HG02798 (cell line): ENCODE results near the gene CREB5.
"Not testable (repeated sequence)": the region's sequence is repeated elsewhere in the genome, so short reads cannot be mapped to it uniquely, and the experiment has no call there.

Experiments used
- ATAC-seq: cut with Tn5 transposase; IDR thresholded peaks from one replicate; pipeline ENCODE4 v1.9.1; 2021; ENCODE audit warnings: mild to moderate bottlenecking; ENCODE audit not compliant: unreplicated experiment, poor library complexity

The CREB5 gene

GRCh38 chr7:28411876-28412662, at the start of gene CREB5:
CREB5 (plus strand) TSS chr7:28412518; CDS start chr7:28412915, 397 bp downstream.
- no peak for ATAC-seq

- no peak for ATAC-seq
Measured at GRCh38 chr7:28362812-28363211, 49.5 kb upstream of the CREB5 start.

- ATAC-seq = no peak
Measured at GRCh38 chr7:28364082-28364481, 48.2 kb upstream of the CREB5 start.

GRCh38 chr7:28369523-28369922, 42.8 kb upstream of the CREB5 start:
- no peak for ATAC-seq

GRCh38 chr7:28371846-28372245, 40.5 kb upstream of the CREB5 start:
- no peak for ATAC-seq

GRCh38 chr7:28373990-28374389, 38.3 kb upstream of the CREB5 start:
- ATAC-seq = no peak

- ATAC-seq = no peak
Measured at GRCh38 chr7:28375729-28376128, 36.6 kb upstream of the CREB5 start.

GRCh38 chr7:28376634-28377033, 35.7 kb upstream of the CREB5 start:
- ATAC-seq = no peak

GRCh38 chr7:28378574-28379149, 33.7 kb upstream of the CREB5 start:
- no peak for ATAC-seq

- ATAC-seq = no peak
Measured at GRCh38 chr7:28381466-28381865, 30.9 kb upstream of the CREB5 start.

- no peak for ATAC-seq
Measured at GRCh38 chr7:28382144-28382543, 30.2 kb upstream of the CREB5 start.

GRCh38 chr7:28383975-28384374, 28.3 kb upstream of the CREB5 start:
- no peak for ATAC-seq

GRCh38 chr7:28389504-28390395, 22.6 kb upstream of the CREB5 start:
- no peak for ATAC-seq

GRCh38 chr7:28390426-28390825, 21.9 kb upstream of the CREB5 start:
- no peak for ATAC-seq

GRCh38 chr7:28392289-28392688, 20.0 kb upstream of the CREB5 start:
- no peak for ATAC-seq

GRCh38 chr7:28395404-28395803, 16.9 kb upstream of the CREB5 start:
- ATAC-seq = no peak

- no peak for ATAC-seq
Measured at GRCh38 chr7:28395831-28396230, 16.5 kb upstream of the CREB5 start.

GRCh38 chr7:28397141-28397540, 15.2 kb upstream of the CREB5 start:
- no peak for ATAC-seq

GRCh38 chr7:28400838-28401360, 11.4 kb upstream of the CREB5 start:
- no peak for ATAC-seq

GRCh38 chr7:28401567-28401966, 10.8 kb upstream of the CREB5 start:
- not testable (repeated sequence) for ATAC-seq

GRCh38 chr7:28405662-28406061, 6.7 kb upstream of the CREB5 start:
- no peak for ATAC-seq
